Body of pancreas (tissue), 4 donors: Measurements from ENCODE around the gene EHBP1.

ENCODE experiments used
- CTCF ChIP-seq, 7 experiments: fragments of 450-650 bp in 4 of 7; fragments of 200-600 bp in 3 of 7; sonication (generic) in 3 of 7; IDR thresholded peaks; one replicate each; pipeline ENCODE4 v1.5.1; 2016 to 2019; ENCODE audit warnings: antibody characterized with exemption in 7 of 7
- POLR2A ChIP-seq, 3 donors: fragments of 450-650 bp; IDR thresholded peaks; one replicate each; pipeline ENCODE4 v1.6.1; 2016; ENCODE audit warnings: antibody characterized with exemption in 3 of 3, mild to moderate bottlenecking in 2 of 3

- TF ChIP-seq POLR2A (IDR thresholded peaks at IDR 0.05), result no peak
- no peak for TF ChIP-seq CTCF (IDR thresholded peaks at IDR 0.05)
Measured at GRCh38 chr2:63052411-63053080, 347.0 kb downstream of the EHBP1 start.
